Activated T-helper 17 cell treated with anti-CD3 and anti-CD28 coated beads, Interleukin-2, amount 50 U/mL, for 72 hours (primary cell): ENCODE data around the gene TCAF1. TPM values are rescaled to one million over a fixed set of nuclear protein-coding genes. Genes with fewer than 3 reads are reported as not detected.
"Not testable (repeated sequence)": the region's sequence is repeated elsewhere in the genome, so short reads cannot be mapped to it uniquely, and the experiment has no call there.

Experiments used
- ATAC-seq: fragments of 150-1000 bp; cut with Tn5 transposase; replicated peaks from 2 replicates; pipeline ENCODE4 v1.10.0; 2021; ENCODE audit warnings: mild to moderate bottlenecking, moderate library complexity
- H3K27ac Mint-ChIP-seq: one replicate; pipeline ENCODE4 v1.8.0; 2022; ENCODE audit warnings: mixed read lengths
- H3K27me3 Mint-ChIP-seq: one replicate; pipeline ENCODE4 v1.8.0; 2022; ENCODE audit warnings: mixed read lengths
- H3K36me3 Mint-ChIP-seq: one replicate; pipeline ENCODE4 v1.8.0; 2022; ENCODE audit warnings: low read depth, mild to moderate bottlenecking, mixed read lengths
- H3K4me1 Mint-ChIP-seq: one replicate; pipeline ENCODE4 v1.8.0; 2022; ENCODE audit warnings: mixed read lengths
- H3K4me3 Mint-ChIP-seq: one replicate; pipeline ENCODE4 v1.8.0; 2022; ENCODE audit warnings: mild to moderate bottlenecking, mixed read lengths
- H3K9me3 Mint-ChIP-seq: one replicate; pipeline ENCODE4 v1.8.0; 2022; ENCODE audit warnings: mixed read lengths
- total RNA-seq, 2 donors: library from RNA; stranded (reverse); gene quantifications; one replicate each; pipeline ENCODE4 v1.2.3, GENCODE V29; 2022

Gene TCAF1
- total RNA-seq, 2 donors from 2014 or later = 19.2 to 48.0 TPM

GRCh38 chr7:143816471-143817133 lies 85.4 kb downstream of the TCAF1 start:
- H3K9me3 Mint-ChIP-seq, H3K27ac Mint-ChIP-seq, H3K36me3 Mint-ChIP-seq, H3K27me3 Mint-ChIP-seq, H3K4me1 Mint-ChIP-seq, H3K4me3 Mint-ChIP-seq, ATAC-seq: not testable (repeated sequence)

- not testable (repeated sequence) for H3K27ac Mint-ChIP-seq, H3K36me3 Mint-ChIP-seq, H3K4me3 Mint-ChIP-seq, H3K9me3 Mint-ChIP-seq, H3K4me1 Mint-ChIP-seq, H3K27me3 Mint-ChIP-seq
- ATAC-seq = peak; percentile 31
Observed at GRCh38 chr7:143810639-143811038, 91.3 kb downstream of the TCAF1 start.

GRCh38 chr7:143806664-143807071 lies 95.3 kb downstream of the TCAF1 start:
- H3K9me3 Mint-ChIP-seq, H3K27ac Mint-ChIP-seq, H3K36me3 Mint-ChIP-seq, H3K4me1 Mint-ChIP-seq, ATAC-seq, H3K27me3 Mint-ChIP-seq, H3K4me3 Mint-ChIP-seq: not testable (repeated sequence)

Other genes with a start within 250 kb of the TCAF1 start
- 10 to 100 TPM in 1 of 2 donors, 1 to 10 TPM in 1; 2.3 to 10.0 TPM for gene CTAGE6, start 144.5 kb downstream of the TCAF1 start, total RNA-seq
- not detected for gene OR2F2, start 33.1 kb upstream of the TCAF1 start, total RNA-seq
- gene OR2F1, start 52.7 kb upstream of the TCAF1 start, total RNA-seq = not detected
- gene OR6B1, start 98.1 kb upstream of the TCAF1 start, total RNA-seq = not detected
- gene OR2A5, start 146.8 kb upstream of the TCAF1 start, total RNA-seq = not detected
- gene OR2A25, start 167.6 kb upstream of the TCAF1 start, total RNA-seq = not detected
- not detected for gene OR2A12, start 184.1 kb upstream of the TCAF1 start, total RNA-seq
- gene OR2A2, start 207.4 kb upstream of the TCAF1 start, total RNA-seq = not detected
- gene OR2A14, start 221.0 kb upstream of the TCAF1 start, total RNA-seq = not detected